ENCODE data around the gene KCNJ9. TPM values are rescaled to one million over a fixed set of nuclear protein-coding genes. Genes with fewer than 3 reads are reported as not detected.

Gene KCNJ9
- total RNA-seq, 2 experiments from 2014 or later: not detected

DNA sequence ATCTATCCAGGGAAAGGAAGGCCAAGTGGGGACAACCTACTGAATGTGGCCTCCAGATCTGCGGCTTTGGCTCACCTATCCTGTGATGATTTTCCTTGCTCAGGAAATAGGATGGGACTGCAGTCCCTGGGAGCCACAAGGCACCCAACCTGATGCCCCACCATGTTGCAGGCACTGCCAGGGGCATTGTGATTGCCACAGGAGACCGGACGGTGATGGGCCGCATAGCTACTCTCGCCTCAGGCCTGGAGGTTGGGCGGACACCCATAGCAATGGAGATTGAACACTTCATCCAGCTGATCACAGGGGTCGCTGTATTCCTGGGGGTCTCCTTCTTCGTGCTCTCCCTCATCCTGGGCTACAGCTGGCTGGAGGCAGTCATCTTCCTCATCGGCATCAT, 46.0 kb downstream of the KCNJ9 start:
- Histone ChIP-seq H3K36me3 (ENCODE audit: insufficient read depth, low read length) (no peaks in the 10 kb centered on the region), H3K27me3 (ENCODE audit: control insufficient read depth in 1 of 2, insufficient read depth in 2 of 2, low read length in 2 of 2) (peaks cover 0 to 5% of the 10 kb centered on the region in 2 experiments), H3K4me3 (ENCODE audit: low read length) (no peak overlapping the region), H3K27ac (ENCODE audit: low read depth in 1 of 2, low read length in 2 of 2) (no peak overlapping the region), H3K4me1 (ENCODE audit: insufficient read depth, low read length) (no peaks in the 10 kb centered on the region), H3K9me3 (ENCODE audit: control insufficient read depth in 1 of 2, insufficient read depth in 1 of 2, low read length in 2 of 2) (no peaks in the 10 kb centered on the region)
- Mint-ChIP-seq H3K27ac (no peak overlapping the region), H3K4me3 (no peak overlapping the region), H3K27me3 (peaks cover 19% of the 10 kb centered on the region), H3K36me3 (ENCODE audit: low read depth) (no peaks in the 10 kb centered on the region), H3K4me1 (ENCODE audit: low read depth) (no peaks in the 10 kb centered on the region), H3K9me3 (no peaks in the 10 kb centered on the region)
- TF ChIP-seq CTCF (IDR thresholded peaks at IDR 0.05): no peak
- POLR2A ChIA-PET: no interaction called here
- intact Hi-C loops (cut with DNase I, micrococcal nuclease): no loop called here
- CTCF ChIA-PET: no interaction called here
- no peak for DNase-seq
- no peak for ATAC-seq (ENCODE audit: poor library complexity)

DNA sequence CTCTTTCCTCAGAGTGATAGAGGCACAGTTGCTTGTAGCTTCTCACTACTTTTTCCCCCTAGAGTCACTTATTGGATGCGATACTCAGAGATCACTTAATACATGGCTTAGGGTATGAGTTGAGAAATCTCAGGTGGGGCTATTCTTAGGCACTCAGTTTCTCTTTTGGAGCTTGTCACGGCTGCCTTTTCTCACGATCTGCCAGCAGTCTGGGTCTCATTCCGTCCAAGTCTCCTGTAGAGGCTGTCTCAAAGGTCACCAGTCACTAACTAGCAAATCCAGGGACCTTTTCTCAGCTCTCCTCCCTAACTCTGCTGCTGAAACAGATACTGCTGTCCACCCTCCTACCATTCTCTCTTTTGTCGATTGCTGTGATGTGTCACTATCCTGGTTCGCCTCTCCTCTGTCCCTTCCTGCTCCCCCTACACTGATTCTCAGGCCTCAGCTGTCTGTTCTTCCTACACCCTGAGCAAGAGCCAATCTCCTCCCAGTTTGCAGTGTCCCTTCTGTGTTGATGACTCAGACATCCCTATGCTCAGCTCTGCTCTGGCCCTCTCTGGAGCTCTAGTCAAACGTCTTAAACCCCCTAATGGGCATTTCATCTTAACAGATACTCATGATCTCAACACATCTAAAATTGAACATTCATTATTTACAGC, 46.7 kb downstream of the KCNJ9 start:
- TF ChIP-seq CTCF (IDR thresholded peaks at IDR 0.05): no peak
- ChIA-PET CTCF (no interaction called here), POLR2A (no interaction called here)
- H3K27me3 Mint-ChIP-seq: peaks cover 25% of the 10 kb centered on the region
- Histone ChIP-seq H3K4me3 (ENCODE audit: low read length) (no peak overlapping the region), H3K9me3 (ENCODE audit: control insufficient read depth in 1 of 2, insufficient read depth in 1 of 2, low read length in 2 of 2) (no peaks in the 10 kb centered on the region), H3K36me3 (ENCODE audit: insufficient read depth, low read length) (no peaks in the 10 kb centered on the region), H3K27me3 (ENCODE audit: control insufficient read depth in 1 of 2, insufficient read depth in 2 of 2, low read length in 2 of 2) (peaks cover 0 to 5% of the 10 kb centered on the region in 2 experiments), H3K4me1 (ENCODE audit: insufficient read depth, low read length) (no peaks in the 10 kb centered on the region), H3K27ac (ENCODE audit: low read depth in 1 of 2, low read length in 2 of 2) (no peak overlapping the region)
- intact Hi-C loops (cut with DNase I, micrococcal nuclease): no loop called here
- DNase-seq (no peak), ATAC-seq (ENCODE audit: poor library complexity) (no peak)
- no peak overlapping the region for H3K27ac Mint-ChIP-seq
- no peaks in the 10 kb centered on the region for H3K9me3 Mint-ChIP-seq
- H3K4me3 Mint-ChIP-seq: no peak overlapping the region
- no peaks in the 10 kb centered on the region for H3K4me1 Mint-ChIP-seq (ENCODE audit: low read depth)
- H3K36me3 Mint-ChIP-seq (ENCODE audit: low read depth): no peaks in the 10 kb centered on the region

DNA sequence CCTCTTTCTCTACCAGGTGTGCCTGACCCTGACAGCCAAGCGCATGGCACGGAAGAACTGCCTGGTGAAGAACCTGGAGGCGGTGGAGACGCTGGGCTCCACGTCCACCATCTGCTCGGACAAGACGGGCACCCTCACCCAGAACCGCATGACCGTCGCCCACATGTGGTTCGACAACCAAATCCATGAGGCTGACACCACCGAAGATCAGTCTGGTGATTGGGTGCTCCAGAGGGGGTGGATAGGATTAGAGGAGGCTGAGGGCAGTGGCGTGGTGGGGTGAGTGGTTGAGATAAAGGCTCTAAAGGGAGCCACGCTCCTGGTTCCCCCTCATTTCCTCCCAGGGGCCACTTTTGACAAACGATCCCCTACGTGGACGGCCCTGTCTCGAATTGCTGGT, 47.3 kb downstream of the KCNJ9 start:
- H3K4me3 Mint-ChIP-seq: no peak overlapping the region
- no peak for TF ChIP-seq CTCF (IDR thresholded peaks at IDR 0.05)
- no peak overlapping the region for H3K4me3 ChIP-seq (ENCODE audit: low read length)
- peaks cover 0 to 5% of the 10 kb centered on the region in 2 experiments for H3K27me3 ChIP-seq (ENCODE audit: control insufficient read depth in 1 of 2, insufficient read depth in 2 of 2, low read length in 2 of 2)
- ChIA-PET POLR2A (no interaction called here), CTCF (no interaction called here)
- no peak for ATAC-seq (ENCODE audit: poor library complexity)
- H3K9me3 Mint-ChIP-seq: no peaks in the 10 kb centered on the region
- no peak overlapping the region for H3K27ac Mint-ChIP-seq
- no peak overlapping the region for H3K27ac ChIP-seq (ENCODE audit: low read depth in 1 of 2, low read length in 2 of 2)
- no peaks in the 10 kb centered on the region for H3K4me1 Mint-ChIP-seq (ENCODE audit: low read depth)
- no peaks in the 10 kb centered on the region for H3K36me3 Mint-ChIP-seq (ENCODE audit: low read depth)
- intact Hi-C loops (cut with DNase I, micrococcal nuclease): no loop called here
- peaks cover 25% of the 10 kb centered on the region for H3K27me3 Mint-ChIP-seq
- no peaks in the 10 kb centered on the region for H3K9me3 ChIP-seq (ENCODE audit: control insufficient read depth in 1 of 2, insufficient read depth in 1 of 2, low read length in 2 of 2)
- H3K4me1 ChIP-seq (ENCODE audit: insufficient read depth, low read length): no peaks in the 10 kb centered on the region
- DNase-seq: no peak
- H3K36me3 ChIP-seq (ENCODE audit: insufficient read depth, low read length): no peaks in the 10 kb centered on the region
